BLaER1 (cell line): ENCODE measurements around the gene SNAI3.

Experiments used
- H3K27ac ChIP-seq: shearing (Covaris generic); formaldehyde crosslinking; 2 replicates; pipeline ENCODE4 v1.8.1; 2022
- H3K27me3 ChIP-seq: shearing (Covaris generic); formaldehyde crosslinking; 2 replicates; pipeline ENCODE4 v1.8.1; 2022
- H3K36me3 ChIP-seq: shearing (Covaris generic); formaldehyde crosslinking; 2 replicates; pipeline ENCODE4 v1.8.1; 2022
- H3K4me1 ChIP-seq: shearing (Covaris generic); formaldehyde crosslinking; 2 replicates; pipeline ENCODE4 v1.8.1; 2022
- H3K4me2 ChIP-seq: shearing (Covaris generic); formaldehyde crosslinking; 2 replicates; pipeline ENCODE4 v1.8.1; 2022
- H3K4me3 ChIP-seq: shearing (Covaris generic); formaldehyde crosslinking; 2 replicates; pipeline ENCODE4 v1.8.1; 2022
- H3K9ac ChIP-seq: shearing (Covaris generic); formaldehyde crosslinking; 2 replicates; pipeline ENCODE4 v1.8.1; 2022
- H3K9me3 ChIP-seq: shearing (Covaris generic); formaldehyde crosslinking; 2 replicates; pipeline ENCODE4 v1.8.1; 2022
- H4K20me1 ChIP-seq: shearing (Covaris generic); formaldehyde crosslinking; 2 replicates; pipeline ENCODE4 v1.8.1; 2022
- Cebpa-rat ChIP-seq: shearing (Covaris generic); IDR thresholded peaks from 2 replicates; pipeline ENCODE4 v1.8.1; 2022

The SNAI3 gene

GRCh38 chr16:88684569-88685155 is 1.6 kb downstream of the SNAI3 start:
- H3K4me1 ChIP-seq: peaks cover 63% of the 10 kb centered on the region
- no peak for TF ChIP-seq Cebpa-rat
- H3K9me3 ChIP-seq: no peaks in the 10 kb centered on the region
- no peaks in the 10 kb centered on the region for H4K20me1 ChIP-seq
- no peak overlapping the region for H3K27ac ChIP-seq
- H3K36me3 ChIP-seq: no peaks in the 10 kb centered on the region
- no peak overlapping the region for H3K9ac ChIP-seq
- H3K4me2 ChIP-seq: peak overlapping the region; percentile 99
- H3K4me3 ChIP-seq: no peak overlapping the region
- H3K27me3 ChIP-seq: no peaks in the 10 kb centered on the region; the same call in 1 of the 2 replicates

DNA sequence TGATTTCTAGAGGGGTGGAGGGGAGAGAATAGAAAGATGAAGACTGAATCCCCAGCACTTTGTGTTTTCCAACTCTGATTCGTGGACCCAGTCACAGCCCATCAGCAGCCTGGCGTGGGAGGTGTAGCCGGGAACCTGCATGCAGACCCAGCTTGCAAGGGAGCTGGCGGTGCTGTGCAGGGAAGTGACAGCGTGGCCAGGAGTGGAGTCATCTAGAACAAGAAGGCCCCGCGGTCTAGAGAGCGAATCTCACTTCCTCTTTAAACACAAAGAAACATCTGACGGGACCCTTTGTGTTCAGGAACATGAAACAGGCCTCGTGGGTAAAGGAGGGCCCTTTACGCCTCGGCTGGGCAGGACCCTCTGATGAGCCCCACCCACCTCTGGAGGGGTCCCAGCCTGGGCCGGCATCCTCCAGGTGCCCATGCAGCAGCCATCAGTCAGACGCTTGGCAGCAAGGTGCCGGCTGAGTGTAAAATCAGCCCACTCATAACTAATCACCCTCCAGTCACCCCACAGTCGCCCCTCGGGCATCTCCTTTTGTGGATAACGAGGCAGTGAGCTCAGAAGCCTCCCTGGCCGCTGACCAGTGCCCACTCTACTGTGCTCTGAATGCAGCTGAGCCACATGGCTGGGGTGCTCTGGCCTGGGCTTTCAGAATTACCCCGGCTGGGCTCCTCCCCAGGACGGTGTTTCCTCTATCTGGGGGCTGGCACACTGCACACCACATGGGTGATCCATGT is 4.4 kb downstream of the SNAI3 start:
- H3K4me3 ChIP-seq: peak overlapping the region; percentile 20; the same call in 1 of the 2 replicates
- peak overlapping the region; percentile 94 for H3K27ac ChIP-seq
- no peak for TF ChIP-seq Cebpa-rat
- H3K9me3 ChIP-seq: no peaks in the 10 kb centered on the region
- peak overlapping the region; percentile 84 for H3K9ac ChIP-seq
- H3K36me3 ChIP-seq: peaks cover 21% of the 10 kb centered on the region
- peak overlapping the region; percentile 68 for H3K4me2 ChIP-seq
- H3K27me3 ChIP-seq: no peaks in the 10 kb centered on the region; the same call in 1 of the 2 replicates
- peaks cover 59% of the 10 kb centered on the region for H3K4me1 ChIP-seq
- H4K20me1 ChIP-seq: no peaks in the 10 kb centered on the region

GRCh38 chr16:88681084-88681680 is 5.1 kb downstream of the SNAI3 start:
- Histone ChIP-seq H3K9me3 (no peaks in the 10 kb centered on the region), H4K20me1 (no peaks in the 10 kb centered on the region), H3K36me3 (peaks cover 28% of the 10 kb centered on the region), H3K27ac (peak overlapping the region; percentile 94), H3K4me3 (peak overlapping the region; percentile 20; the same call in 1 of the 2 replicates), H3K27me3 (no peaks in the 10 kb centered on the region; the same call in 1 of the 2 replicates), H3K4me1 (peaks cover 61% of the 10 kb centered on the region), H3K9ac (peak overlapping the region; percentile 84), H3K4me2 (peak overlapping the region; percentile 68)
- TF ChIP-seq Cebpa-rat: no peak

DNA sequence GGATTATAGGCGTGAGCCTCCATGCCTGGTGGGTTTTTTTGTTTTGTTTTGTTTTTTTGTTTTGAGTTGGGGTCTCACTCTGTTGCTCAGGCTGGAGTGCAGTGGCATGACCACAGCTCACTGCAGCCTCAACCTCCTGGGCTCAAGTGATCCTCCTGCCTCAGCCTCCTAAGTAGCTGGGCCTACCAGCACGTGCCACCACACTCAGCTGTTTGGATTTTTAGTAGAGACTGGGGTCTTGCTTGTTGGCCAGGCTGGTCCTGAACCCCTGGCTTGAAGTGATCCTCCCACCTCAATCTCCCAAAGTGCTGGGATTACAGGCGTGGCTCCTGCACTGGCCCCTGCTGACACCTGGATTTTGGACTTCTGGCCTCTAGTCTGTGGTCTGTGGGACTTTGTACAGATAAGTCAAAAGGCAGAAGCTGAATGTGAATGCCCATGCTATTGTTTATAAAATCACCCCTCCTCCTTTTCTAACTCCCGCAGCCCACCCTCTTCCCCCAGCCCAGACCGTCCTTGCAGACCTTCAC is 5.7 kb downstream of the SNAI3 start:
- Histone ChIP-seq H3K27ac (no peak overlapping the region), H3K9me3 (no peaks in the 10 kb centered on the region), H3K36me3 (peaks cover 34% of the 10 kb centered on the region), H3K4me2 (peak overlapping the region; percentile 68), H3K4me1 (peaks cover 61% of the 10 kb centered on the region), H4K20me1 (no peaks in the 10 kb centered on the region), H3K9ac (no peak overlapping the region; the same call in 1 of the 2 replicates), H3K27me3 (no peaks in the 10 kb centered on the region; the same call in 1 of the 2 replicates), H3K4me3 (no peak overlapping the region)
- TF ChIP-seq Cebpa-rat: no peak

GRCh38 chr16:88678224-88678979 is 7.9 kb downstream of the SNAI3 start:
- no peaks in the 10 kb centered on the region for H3K27me3 ChIP-seq
- peaks cover 50% of the 10 kb centered on the region for H3K36me3 ChIP-seq
- no peak for TF ChIP-seq Cebpa-rat
- H3K4me3 ChIP-seq: no peak overlapping the region
- no peaks in the 10 kb centered on the region for H4K20me1 ChIP-seq
- H3K9me3 ChIP-seq: no peaks in the 10 kb centered on the region
- H3K9ac ChIP-seq: no peak overlapping the region
- peak overlapping the region; percentile 18; the same call in 1 of the 2 replicates for H3K27ac ChIP-seq
- peaks cover 62% of the 10 kb centered on the region for H3K4me1 ChIP-seq
- H3K4me2 ChIP-seq: no peak overlapping the region

DNA sequence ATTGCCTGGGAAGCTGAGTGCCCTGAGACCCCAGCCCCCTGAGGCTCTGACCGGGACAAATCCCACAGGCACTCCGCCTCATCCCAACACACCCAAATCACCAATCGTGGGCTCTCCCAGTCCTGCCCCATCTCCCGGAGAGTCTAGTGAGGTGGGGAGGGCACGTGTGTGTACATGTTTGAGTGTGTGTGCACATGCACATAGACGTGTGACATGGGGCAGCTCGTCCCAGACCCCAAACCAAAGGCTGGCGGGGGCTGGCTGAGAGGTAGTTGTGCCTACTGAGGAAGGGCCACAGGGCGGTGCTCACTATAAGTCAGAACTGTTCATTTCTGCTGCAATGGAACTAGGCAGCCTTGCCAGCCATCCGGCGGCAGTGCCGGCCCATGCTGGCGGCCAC is 8.6 kb downstream of the SNAI3 start:
- Histone ChIP-seq H3K4me1 (peaks cover 63% of the 10 kb centered on the region), H3K27me3 (no peaks in the 10 kb centered on the region), H3K4me2 (no peak overlapping the region), H4K20me1 (no peaks in the 10 kb centered on the region), H3K9ac (no peak overlapping the region), H3K36me3 (peaks cover 52% of the 10 kb centered on the region), H3K27ac (no peak overlapping the region), H3K4me3 (no peak overlapping the region), H3K9me3 (no peaks in the 10 kb centered on the region)
- TF ChIP-seq Cebpa-rat: no peak

- peaks cover 63% of the 10 kb centered on the region for H3K4me1 ChIP-seq
- no peaks in the 10 kb centered on the region for H4K20me1 ChIP-seq
- H3K27me3 ChIP-seq: no peaks in the 10 kb centered on the region
- peaks cover 52% of the 10 kb centered on the region for H3K36me3 ChIP-seq
- H3K4me3 ChIP-seq: no peak overlapping the region
- TF ChIP-seq Cebpa-rat: no peak
- no peak overlapping the region for H3K9ac ChIP-seq
- no peak overlapping the region for H3K4me2 ChIP-seq
- no peaks in the 10 kb centered on the region for H3K9me3 ChIP-seq
- no peak overlapping the region for H3K27ac ChIP-seq
Observed at GRCh38 chr16:88676502-88677242, 9.6 kb downstream of the SNAI3 start.

- H3K36me3 ChIP-seq: peaks cover 51% of the 10 kb centered on the region
- peak overlapping the region; percentile 40; the same call in 1 of the 2 replicates for H3K9ac ChIP-seq
- H3K4me1 ChIP-seq: peaks cover 51% of the 10 kb centered on the region
- H3K27me3 ChIP-seq: no peaks in the 10 kb centered on the region
- peak overlapping the region; percentile 35 for H3K4me2 ChIP-seq
- 0 out of 2 replicates have a peak overlapping the region, but pooled peaks have one; percentile 13 for H3K27ac ChIP-seq
- no peaks in the 10 kb centered on the region for H4K20me1 ChIP-seq
- TF ChIP-seq Cebpa-rat: no peak
- H3K4me3 ChIP-seq: no peak overlapping the region
- no peaks in the 10 kb centered on the region for H3K9me3 ChIP-seq
Observed at GRCh38 chr16:88673716-88674379, 12.5 kb downstream of the SNAI3 start.
